GM19035 (cell line): ENCODE data around the gene ARFIP2.

Source experiments
- ATAC-seq: cut with Tn5 transposase; IDR thresholded peaks from one replicate; pipeline ENCODE4 v1.9.1; 2021; ENCODE audit not compliant: unreplicated experiment

ARFIP2 gene

DNA sequence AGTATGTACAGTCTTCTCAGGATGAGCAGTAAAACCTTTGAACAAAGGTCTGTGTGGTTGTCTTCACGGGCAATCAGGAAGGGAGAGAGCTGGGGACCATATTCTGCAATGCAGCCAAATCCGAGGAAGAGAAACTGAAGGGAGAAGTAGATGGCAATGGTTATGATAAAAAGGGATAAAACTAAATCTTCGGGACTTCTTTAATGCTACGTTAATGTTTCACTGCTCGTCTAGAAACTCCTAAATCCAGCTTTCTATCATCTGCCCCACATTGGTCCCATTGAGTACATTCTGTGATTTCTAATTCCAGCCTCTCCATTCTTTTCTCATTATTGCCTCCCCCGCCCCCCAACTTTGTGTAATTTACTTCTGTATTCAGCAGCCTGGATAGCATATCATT, 1.9 kb upstream of the ARFIP2 start:
- ATAC-seq, result no peak

DNA sequence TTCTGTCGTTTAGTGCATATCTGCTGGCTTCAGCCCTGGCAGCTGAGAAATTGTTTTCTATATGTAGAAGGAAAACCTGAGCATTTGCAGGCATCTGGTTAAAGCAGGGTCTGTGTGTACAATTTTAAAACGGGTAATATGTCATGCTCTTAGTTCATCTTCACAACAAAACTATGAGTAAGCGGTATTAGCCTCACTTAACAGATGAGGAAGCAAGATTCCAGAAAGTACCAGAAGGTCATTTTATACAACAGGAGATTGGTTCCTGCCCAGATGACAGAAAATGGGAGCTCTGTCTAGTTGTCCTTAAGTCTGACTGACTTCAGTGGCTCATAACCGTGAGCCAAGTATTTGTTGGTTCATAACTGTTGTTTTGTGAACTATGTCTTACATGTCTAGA, 1.3 kb upstream of the ARFIP2 start:
- ATAC-seq, result no peak

DNA sequence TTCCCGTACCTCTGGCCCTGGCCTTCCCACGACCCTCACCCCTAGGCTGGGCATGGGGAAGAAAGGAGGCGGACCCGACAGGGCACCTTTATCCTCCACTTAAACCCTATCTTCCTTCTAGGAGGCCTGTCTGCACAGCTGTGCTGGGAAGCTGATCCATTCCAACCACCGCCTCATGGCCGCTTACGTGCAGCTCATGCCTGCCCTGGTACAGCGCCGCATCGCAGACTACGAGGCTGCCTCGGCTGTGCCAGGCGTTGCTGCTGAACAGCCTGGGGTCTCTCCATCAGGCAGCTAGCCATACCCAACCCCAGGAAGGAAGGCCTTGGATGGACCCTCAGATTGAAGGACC, 769 bp upstream of the ARFIP2 start:
- peak; percentile 4 for ATAC-seq

DNA sequence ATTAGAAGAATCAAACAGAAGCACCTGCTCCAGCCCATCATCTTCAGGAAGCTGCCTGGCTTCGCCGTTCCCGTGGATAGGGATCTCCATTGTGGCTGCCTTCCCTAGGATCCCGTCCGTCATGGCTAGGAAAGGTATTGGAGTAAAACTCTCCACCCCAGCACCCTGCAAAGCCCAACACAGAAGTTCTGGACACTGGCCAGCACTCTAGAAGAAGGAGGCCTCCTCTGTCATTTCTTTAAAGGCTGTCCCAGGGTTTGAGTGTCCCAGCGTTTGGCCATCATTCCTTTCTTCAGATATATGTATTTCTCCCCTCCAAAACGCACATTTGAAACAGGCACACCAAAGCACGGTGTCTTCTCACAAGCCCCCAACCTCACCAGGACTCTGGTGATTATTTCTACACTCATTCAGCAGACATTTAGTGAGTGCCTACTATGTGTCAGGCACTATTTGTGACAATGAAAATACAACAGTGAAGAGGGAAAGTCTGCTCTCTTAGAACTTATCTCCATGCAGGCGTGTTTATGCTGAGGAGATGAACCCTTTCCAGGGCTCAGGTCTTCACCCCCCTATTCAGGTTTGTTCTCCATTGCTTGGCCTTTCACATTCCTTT, 724 bp downstream of the ARFIP2 start:
- no peak for ATAC-seq

DNA sequence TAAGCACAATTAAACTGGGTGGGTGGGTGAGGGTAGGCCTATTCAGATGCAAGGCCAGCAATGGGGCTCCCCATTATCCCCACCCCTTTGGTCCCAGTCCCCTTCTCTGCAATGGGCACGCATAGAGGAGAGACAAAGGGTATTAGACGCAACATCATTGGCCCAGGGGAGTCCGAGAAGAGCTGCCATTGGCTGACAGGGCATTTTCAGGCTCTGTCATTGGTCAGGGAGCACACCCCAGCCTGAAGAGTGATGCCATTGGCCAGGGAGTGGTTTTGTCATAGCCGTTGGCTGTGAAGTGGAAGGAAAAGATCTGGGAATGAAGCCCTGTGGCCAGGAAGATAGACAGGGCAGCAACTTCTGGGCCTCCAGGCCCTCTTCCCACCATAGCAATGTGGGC, 4.6 kb downstream of the ARFIP2 start:
- no peak for ATAC-seq

DNA sequence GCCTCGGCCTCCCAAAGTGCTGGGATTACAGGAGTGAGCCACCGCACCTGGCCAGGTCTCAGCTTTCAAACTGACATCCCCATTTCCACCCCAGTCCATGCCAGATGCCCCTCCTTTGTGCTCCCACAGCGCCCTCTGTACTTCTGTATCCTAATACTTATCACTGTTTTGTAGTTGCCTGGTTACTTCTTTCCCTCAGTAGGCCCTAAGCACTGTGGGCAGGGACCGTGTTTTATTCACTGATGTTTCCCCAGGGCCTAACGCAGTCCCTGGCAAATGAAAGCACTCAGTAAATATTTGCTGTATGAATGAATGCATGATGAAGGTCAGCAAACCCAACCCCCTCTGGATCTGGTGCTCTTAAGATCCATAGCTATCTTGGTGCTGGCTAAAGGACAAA, 5.2 kb downstream of the ARFIP2 start:
- ATAC-seq, result no peak

DNA sequence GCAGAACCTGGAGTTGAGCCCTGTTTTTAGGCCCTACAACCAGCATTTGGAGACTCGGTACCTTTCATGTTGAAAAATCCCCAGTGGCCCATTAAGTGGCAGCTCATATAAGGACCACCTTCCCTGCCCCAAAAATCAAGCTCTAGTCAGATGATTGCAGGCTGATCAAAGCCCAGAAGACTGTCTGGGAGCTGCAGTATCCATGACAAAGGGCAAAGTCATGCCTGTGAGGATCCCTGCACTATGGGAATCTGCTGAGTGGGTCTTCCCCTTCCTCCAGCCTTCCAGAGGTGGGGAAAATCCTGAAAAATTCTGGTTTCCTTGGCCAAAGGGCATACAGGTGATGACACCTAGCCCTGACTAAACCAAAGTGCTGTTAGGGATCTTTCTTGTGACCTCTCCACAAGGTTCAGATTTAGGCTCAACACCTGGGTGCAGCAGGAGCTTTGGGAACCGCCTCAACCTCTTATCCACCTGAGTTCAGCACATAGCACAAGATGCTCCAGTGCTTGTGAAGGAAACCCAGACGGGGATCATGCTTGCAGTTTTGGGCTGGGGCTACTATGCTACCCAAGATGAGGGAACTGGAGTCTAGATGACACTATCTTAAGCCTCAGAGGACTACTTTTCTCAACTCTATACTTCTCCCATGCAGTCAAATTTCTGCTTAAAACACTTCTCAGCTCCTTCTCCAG, 6.2 kb downstream of the ARFIP2 start:
- no peak for ATAC-seq

DNA sequence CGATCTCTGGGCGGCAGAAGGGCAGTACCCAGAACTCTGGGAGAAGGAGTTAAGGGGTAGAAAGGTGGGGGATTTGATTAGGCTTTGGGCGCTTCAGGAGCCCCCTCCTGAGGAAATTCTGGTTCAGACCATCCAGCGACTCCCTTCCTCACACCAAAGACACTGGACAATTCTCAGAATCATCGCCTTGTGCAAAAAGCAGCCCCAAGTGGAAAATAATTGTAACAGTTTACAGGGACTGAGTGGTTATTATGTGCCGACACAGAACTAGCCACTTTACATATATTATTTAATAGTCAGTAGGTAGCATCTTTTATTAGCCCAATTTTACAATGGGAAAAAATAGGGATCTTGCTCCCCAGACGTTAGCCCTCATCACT, 6.7 kb downstream of the ARFIP2 start:
- no peak for ATAC-seq

DNA sequence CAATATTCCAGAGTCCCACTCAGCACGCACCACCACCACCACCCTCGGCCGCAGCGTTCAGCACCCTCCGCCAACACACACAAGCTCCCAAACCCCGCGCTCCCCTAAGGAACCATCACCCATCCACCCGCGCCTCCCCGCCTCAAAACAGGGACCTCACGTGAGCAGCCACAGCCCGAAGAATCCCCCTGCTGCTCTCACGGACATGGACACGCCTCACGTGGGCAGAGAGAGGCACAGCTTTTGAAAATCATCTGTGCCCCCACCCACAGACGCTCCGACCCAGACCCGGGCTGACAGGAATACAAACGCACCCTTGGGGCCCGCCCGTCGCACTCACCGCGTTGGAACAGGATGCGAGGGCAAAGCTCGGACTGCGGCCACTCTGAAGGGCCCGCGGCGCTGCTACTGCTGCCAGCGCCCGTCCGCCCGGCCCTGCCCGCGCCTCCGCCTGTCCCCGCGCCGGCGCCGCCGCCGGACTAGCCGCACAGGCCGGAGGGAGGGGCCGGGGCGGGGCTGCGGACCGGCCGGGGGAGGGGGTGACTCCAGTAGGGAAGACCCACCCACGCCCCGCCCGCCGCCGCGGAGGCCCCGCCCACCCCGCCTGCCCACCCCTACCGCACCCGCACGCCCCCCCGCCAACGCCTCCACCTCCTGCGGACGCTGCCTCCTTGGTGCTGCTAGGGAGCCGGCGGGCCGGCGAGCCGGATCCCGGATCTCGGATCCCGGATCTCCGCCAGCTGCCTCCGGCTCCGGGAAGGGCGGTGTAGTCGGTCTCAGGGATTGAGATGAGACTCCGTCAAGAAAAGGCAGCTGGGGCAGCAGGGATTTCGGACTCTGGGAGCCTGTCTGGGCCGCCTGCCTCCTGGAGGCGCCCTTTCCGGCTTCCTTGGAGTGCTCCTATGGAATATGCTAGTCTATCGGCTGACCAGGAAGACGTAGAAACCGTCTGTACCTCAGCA, 7.4 kb downstream of the ARFIP2 start, which contains the start of gene TRIM3:
TRIM3 (minus strand) TSS at position 491 of the 962 bp plus-strand sequence. CDS start 8,246 bp downstream, outside the sequence.
- peak; percentile 78 for ATAC-seq

DNA sequence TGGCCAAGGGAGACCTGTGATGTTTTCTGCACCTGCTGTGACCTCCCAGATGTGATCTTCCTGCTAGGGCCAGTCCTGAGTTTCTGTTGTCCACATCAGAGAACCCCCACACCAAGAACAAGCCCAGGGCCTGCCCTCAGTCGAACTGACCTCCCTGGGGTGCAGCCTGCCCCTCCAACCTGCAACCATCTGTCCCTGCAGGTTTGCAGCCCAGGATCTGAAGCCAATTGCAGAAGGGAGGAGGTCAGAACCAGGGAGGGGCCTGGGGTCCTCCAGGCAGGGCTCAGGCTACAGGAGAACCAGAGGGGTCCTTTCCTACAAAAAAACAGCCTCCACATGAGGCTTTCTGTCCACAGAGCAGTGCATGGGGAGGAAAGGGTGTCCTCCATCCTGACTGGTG, 8.2 kb downstream of the ARFIP2 start:
- no peak for ATAC-seq

DNA sequence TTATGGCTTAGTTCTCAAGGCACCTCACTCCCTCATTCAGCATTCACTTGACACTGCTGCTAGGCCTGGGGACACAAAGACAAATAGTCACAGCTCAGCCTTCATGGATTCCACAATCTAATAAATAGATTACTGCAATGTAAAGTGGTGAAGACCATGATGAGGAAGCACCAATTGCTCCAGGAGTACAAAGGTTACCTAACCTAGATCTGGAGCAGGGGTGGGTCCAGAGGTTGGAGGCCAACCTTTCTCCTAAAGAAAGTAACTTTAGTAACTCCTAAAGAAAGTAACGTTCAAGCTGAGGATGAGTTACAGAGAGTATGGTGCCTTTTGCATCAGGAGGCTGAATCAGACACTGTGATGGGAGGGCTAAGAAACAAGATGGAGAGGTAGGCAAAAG, 11.5 kb downstream of the ARFIP2 start:
- ATAC-seq, result no peak

DNA sequence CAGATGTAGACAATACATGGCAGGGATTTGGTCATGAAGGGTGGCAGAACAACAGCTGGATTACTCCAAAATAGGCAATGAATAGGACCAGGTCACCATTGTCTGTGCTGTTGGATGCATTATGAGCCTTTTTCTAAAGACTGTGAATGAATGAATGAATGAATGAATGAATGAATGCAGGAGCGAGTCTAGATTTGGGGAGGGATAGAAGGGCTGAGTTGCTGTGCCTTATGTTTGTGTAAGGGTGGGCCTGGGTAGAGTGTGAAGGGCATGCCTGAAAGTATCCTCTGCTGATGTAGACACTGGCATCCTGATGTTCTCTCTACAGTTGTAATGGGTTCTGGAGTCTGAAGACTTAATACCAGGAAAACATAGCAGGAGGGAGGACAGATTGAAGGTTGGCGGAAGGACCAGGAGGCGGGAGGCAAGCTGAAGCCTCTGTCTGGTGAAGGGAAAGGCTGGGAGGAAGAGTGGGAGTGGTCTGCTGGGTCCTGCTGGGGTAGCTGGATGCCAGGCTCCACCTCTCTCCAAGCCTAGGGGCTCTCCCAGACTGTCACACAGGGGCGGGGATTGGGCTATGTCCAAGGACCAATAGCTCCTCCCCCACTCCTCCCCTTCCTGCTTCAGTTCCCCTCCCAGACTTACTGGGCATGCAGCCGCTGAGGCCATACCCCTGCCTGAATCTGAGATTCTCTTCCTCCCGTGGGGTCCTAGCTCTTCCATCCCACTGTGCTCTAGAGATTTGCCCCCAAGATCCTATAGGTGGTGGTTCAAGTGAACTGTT, 12.2 kb downstream of the ARFIP2 start:
- ATAC-seq, result peak; percentile 47

DNA sequence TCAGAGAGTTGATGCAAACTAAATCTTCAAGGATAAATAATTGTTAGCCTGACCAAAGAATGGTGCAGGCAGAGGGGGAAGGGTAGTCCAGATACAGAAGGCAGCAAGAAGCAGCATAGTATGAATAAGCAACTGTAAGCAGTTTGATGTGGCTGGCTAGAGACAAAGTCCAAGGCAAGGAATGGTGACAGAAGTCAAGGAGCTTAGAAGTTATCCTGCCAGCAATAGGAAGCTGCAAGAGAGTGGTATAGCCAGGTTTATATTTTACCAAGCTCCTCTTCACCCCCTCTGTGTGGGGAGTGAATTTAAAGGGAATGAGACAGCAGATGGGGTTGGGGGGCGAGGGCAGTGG, 22.1 kb downstream of the ARFIP2 start:
- no peak for ATAC-seq

DNA sequence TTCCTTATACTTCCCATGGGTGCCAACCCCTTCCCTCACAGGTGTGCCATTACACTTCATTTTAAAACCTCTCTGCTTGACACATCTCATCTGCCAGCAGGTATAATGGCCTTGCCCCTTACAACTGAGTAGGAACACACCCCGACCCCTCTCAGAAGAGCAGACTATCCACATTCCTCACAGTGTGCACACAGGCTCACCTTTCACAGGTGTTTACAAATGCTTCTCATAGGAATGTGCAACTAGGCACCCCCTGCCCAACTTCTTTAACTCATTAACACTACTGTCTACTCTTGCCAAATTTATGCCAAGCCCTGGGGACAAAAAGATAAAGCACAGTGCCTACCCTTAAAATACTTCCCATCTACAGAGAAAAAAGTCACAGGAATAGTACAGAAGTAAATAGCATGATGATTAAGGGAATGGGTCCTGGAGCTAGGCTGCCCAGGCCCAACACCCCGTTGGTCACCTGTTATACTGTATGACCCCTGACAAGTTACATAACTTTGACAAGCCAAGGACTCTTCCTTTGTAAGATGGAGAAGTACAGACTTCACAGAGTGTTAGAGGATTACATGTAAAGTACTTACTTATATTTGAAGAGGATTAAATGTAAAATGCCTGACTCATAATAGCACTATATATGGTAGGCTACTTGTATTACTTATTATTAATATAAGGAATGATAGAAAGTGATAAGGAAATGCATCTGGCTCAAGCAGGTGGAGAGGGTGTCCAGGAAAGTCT, 22.6 kb downstream of the ARFIP2 start:
- no peak for ATAC-seq

DNA sequence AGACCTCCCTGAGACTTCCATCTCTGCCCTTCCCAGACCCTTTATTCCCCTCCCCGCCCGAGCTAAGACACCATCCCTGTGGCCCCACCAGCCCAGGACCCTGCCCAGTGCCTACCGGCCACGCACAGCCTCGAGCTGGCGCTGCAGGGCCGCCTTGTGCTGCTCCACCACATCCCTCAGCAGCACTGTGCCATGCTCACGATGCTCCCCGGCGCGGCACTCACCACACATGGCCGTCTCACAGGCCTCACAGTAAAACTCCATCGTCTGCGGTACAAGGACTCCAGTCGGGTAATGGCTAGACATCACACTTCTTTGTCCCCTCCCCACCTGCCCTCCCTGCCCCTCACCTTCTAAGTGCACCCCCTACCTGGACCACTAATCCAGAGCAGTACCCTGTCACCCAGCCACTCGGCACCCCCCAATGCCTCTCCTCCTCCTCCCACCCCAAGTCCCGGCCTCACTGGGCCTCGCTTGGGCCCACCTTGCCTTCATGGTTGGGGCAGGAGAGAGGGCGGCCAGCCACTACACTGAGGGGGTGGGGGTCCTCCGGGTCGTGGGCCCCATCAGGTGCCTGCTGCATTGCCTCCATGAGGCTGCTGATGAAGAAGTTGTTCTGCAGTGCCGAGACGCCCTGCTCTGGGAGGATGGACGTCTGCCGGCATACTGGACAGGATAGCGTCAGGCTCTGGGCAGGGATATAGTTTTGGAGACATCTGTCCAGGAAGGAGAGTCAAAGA, 23.4 kb downstream of the ARFIP2 start:
- ATAC-seq, result no peak

DNA sequence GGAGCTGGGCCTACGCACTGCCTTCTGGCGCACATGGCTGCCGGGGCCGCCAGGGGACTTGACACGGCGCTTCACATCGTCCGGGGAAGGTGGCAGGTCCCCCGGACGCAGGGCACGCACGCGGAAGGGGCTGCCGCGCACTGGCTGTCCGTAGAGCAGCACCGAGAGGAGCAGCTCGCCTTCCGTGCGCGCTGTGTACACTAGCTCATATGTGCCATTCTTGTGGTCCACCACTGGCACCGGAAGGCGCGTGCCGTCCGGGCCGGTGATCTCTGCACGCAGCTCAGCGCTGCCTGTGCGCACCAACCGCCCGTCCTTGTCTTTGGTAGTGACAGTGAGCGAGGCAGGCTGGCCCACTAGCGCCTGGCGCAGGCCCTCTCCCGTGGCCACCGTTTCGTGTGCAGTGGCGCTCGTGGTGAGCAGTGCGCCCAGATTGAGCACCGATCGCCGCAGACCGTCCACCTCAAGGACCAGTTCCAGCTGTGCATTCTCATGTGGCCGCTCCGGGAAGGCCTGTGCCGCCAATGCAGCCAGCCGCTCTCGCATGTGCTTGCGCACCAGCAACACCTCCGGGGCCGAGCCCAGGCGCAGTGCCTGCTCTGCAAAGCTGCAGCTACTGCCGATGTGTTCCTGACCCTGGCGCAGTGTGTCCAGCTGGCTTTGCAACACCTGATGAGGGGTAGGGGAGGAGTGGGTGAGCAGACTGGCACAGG, 24.6 kb downstream of the ARFIP2 start:
- no peak for ATAC-seq

DNA sequence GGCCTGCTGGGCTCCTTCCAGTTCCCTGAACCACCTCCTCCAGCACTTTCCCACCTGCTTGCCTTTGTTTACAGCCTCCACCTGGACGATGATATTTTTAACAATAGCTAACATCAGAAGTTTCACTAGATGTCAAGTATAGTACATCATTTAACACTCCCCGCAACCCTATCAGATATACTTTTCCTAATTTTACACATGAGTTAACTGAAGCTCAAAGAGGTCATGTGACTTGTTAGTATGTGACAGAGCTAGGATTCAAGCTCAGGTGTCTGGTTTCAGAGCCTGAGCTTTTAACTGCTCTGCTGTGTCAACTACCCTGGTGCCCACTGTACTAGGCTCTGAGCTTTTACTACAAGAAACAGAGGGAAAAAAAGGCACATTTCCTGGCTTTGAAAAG, 26.1 kb downstream of the ARFIP2 start:
- ATAC-seq, result no peak

DNA sequence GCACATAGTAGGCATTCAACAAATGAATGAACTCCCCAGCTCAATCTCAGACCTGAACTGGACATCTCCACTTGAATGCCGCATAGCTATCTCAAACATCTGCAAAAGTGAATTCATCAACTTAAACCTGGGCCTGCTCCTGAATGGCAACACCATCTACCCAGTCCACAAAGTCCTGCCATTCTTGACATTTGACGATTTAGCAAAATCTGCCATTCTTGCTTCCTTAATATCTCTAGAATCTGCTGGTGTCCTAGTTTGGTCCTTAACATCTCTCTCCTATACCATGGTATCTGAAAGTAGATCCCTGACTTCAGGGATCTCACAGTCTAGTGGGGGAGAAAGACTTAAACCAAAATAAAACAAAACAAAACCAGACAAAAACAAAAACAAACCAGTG, 28.0 kb downstream of the ARFIP2 start:
- no peak for ATAC-seq

DNA sequence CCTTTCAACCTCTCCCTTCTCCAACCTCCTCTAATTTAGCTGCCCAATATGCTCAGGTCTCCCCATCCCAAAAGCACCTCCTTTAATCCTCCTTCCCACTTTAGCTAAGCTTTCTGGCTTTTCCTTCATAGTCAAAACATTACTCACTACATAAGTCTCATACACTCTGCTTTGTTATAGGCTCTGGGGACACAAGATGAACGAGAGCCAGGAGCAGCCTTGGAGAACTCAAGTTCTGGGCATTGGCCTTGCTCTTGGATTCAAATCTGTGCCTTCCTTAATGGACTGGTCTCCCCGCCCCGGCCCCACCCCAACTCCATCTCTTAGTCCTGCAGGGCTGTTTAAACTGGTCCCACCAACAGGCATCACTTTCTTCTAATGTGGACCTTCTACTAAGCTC, 28.9 kb downstream of the ARFIP2 start:
- no peak for ATAC-seq
